ENCODE data around the gene CIC.

The CIC gene

DNA sequence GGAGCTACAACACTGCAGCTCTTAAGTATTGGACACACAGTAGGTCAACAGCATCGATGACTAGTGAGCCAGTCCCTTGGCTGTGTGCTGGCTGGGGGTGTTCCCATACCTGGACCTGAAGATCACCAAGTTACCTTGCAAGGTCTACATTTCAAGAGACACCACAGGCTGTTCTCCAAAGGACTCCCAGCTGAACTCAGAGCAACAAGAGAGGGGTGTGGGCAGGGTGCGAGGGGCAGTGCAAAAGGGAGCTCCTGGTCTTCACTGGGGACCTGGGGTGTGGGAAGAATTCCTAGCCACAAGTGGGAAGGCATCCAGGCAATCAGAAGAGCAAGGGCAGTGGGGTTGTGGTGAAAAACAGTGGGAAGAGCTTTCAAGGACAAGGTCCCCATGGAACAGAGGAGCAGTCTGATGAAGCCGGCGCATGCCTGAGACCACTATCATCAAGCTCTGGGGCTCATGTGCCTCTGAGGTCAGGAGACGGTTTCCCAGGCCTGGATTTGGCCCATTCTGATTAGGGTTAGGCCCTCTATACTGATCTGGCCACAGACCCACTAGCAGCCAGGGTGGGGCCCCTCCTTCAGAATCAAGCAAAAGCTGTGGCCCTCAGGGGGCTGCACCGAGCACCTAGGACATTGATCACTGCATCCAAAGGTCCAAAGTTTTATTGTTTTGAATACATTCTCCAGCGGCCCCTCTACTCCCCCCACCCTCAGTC lies 22.0 kb upstream of the CIC start:
- H3K9ac ChIP-seq (ENCODE audit: insufficient read length) = no peak overlapping the region

GRCh38 chr19:42247640-42248199 lies 21.3 kb upstream of the CIC start:
- H3K27ac ChIP-seq = peak overlapping the region; percentile 80
- no peak overlapping the region for H3K9ac ChIP-seq (ENCODE audit: insufficient read length)
- H3K4me3 ChIP-seq = no peak overlapping the region
- H3K9me3 ChIP-seq (ENCODE audit: low read depth, low read length) = no peaks in the 10 kb centered on the region
- DNase-seq (ENCODE audit: low read depth, low spot score) = no peak
- peaks cover 18% of the 10 kb centered on the region for H3K36me3 ChIP-seq (ENCODE audit: insufficient read depth, low read length)
- TF ChIP-seq FOXP2 (optimal IDR thresholded peaks at IDR 0.05; ENCODE audit: control extremely low read depth, extremely low read length, insufficient read depth) = no peak
- TF ChIP-seq POLR2AphosphoS5 (IDR thresholded peaks at IDR 0.05; ENCODE audit: borderline replicate concordance, low read depth, low read length) = no peak; the same call in 1 of the 2 replicates
- no peak for TF ChIP-seq EZH2 (IDR thresholded peaks at IDR 0.05)

More for the DNA sequence above, 22.0 kb upstream of the CIC start:
- no peak for DNase-seq (ENCODE audit: low read depth, low spot score)
- Histone ChIP-seq H3K36me3 (ENCODE audit: insufficient read depth, low read length) (peaks cover 18% of the 10 kb centered on the region), H3K27ac (peak overlapping the region; percentile 83), H3K9me3 (ENCODE audit: low read depth, low read length) (no peaks in the 10 kb centered on the region), H3K4me3 (no peak overlapping the region)
- peak; percentile 14 for TF ChIP-seq POLR2AphosphoS5 (IDR thresholded peaks at IDR 0.05; ENCODE audit: borderline replicate concordance, low read depth, low read length)
- no peak for TF ChIP-seq EZH2 (IDR thresholded peaks at IDR 0.05)

DNA sequence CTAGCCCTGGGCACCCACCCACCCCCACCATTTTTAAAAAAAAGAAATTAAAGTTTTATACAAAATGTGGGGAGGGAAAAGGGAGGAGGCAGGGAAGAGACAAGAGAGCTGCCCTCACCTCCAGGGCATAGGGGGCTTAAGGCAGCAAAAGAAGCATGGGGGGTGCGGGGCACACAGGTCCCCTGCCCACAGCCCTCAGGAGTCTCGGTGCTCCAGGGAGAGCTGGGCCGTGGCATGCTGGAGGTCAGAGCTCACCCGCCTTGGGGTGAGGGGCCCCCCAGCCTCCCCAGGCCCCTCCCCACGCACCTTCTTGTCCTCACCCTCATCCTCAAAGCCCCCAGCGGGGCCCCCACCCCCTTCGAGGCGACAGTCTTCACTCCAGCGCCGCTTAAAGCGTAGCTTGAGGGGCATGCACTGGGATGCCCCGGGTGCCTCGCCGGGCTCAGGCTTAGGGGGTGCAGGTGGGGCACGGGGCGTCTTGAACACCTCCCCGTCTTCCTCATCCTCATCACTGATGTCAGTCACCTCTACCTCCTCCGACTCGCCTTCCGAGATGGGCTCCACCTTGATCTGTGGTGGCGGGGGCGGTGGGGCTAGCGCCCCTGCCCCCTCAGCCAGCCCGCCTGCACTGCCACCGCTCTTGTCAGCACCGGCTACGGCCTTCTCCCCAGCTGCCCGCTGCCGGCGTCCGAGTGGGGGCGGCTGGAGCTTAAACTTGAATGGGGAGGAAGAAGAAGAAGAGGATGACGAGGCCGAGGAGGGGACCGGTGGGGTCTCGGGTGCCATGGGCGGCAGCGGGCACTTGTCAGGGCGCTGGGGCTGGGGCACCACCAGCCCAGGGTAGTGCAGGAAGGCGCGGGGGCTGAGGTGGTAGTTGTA lies 20.5 kb upstream of the CIC start:
- H3K4me3 ChIP-seq = no peak overlapping the region
- peak overlapping the region; percentile 80 for H3K27ac ChIP-seq
- H3K9ac ChIP-seq (ENCODE audit: insufficient read length) = no peak overlapping the region
- no peaks in the 10 kb centered on the region for H3K9me3 ChIP-seq (ENCODE audit: low read depth, low read length)
- no peak for TF ChIP-seq FOXP2 (optimal IDR thresholded peaks at IDR 0.05; ENCODE audit: control extremely low read depth, extremely low read length, insufficient read depth)
- TF ChIP-seq POLR2AphosphoS5 (IDR thresholded peaks at IDR 0.05; ENCODE audit: borderline replicate concordance, low read depth, low read length) = peak; percentile 60
- TF ChIP-seq EZH2 (IDR thresholded peaks at IDR 0.05) = no peak
- peaks cover 18% of the 10 kb centered on the region for H3K36me3 ChIP-seq (ENCODE audit: insufficient read depth, low read length)
- DNase-seq (ENCODE audit: low read depth, low spot score) = no peak

- no peak overlapping the region for H3K9ac ChIP-seq (ENCODE audit: insufficient read length)
- peak overlapping the region; percentile 81 for H3K27ac ChIP-seq
- H3K36me3 ChIP-seq (ENCODE audit: insufficient read depth, low read length) = peaks cover 18% of the 10 kb centered on the region
- no peak overlapping the region for H3K4me3 ChIP-seq
- no peak for DNase-seq (ENCODE audit: low read depth, low spot score)
- no peaks in the 10 kb centered on the region for H3K9me3 ChIP-seq (ENCODE audit: low read depth, low read length)
- TF ChIP-seq EZH2 (IDR thresholded peaks at IDR 0.05) = no peak
- no peak for TF ChIP-seq FOXP2 (optimal IDR thresholded peaks at IDR 0.05; ENCODE audit: control extremely low read depth, extremely low read length, insufficient read depth)
- no peak; the same call in 1 of the 2 replicates for TF ChIP-seq POLR2AphosphoS5 (IDR thresholded peaks at IDR 0.05; ENCODE audit: borderline replicate concordance, low read depth, low read length)
Observed at GRCh38 chr19:42249149-42249750, 19.8 kb upstream of the CIC start.

- no peak for TF ChIP-seq EZH2 (IDR thresholded peaks at IDR 0.05)
- TF ChIP-seq FOXP2 (optimal IDR thresholded peaks at IDR 0.05; ENCODE audit: control extremely low read depth, extremely low read length, insufficient read depth) = no peak
- no peak for TF ChIP-seq POLR2AphosphoS5 (IDR thresholded peaks at IDR 0.05; ENCODE audit: borderline replicate concordance, low read depth, low read length)
- H3K9me3 ChIP-seq (ENCODE audit: low read depth, low read length) = no peaks in the 10 kb centered on the region
- no peak overlapping the region for H3K9ac ChIP-seq (ENCODE audit: insufficient read length)
- peak overlapping the region; percentile 81 for H3K27ac ChIP-seq
- no peak for DNase-seq (ENCODE audit: low read depth, low spot score)
- peaks cover 18% of the 10 kb centered on the region for H3K36me3 ChIP-seq (ENCODE audit: insufficient read depth, low read length)
- H3K4me3 ChIP-seq = no peak overlapping the region
Observed at GRCh38 chr19:42249769-42250168, 19.3 kb upstream of the CIC start.

DNA sequence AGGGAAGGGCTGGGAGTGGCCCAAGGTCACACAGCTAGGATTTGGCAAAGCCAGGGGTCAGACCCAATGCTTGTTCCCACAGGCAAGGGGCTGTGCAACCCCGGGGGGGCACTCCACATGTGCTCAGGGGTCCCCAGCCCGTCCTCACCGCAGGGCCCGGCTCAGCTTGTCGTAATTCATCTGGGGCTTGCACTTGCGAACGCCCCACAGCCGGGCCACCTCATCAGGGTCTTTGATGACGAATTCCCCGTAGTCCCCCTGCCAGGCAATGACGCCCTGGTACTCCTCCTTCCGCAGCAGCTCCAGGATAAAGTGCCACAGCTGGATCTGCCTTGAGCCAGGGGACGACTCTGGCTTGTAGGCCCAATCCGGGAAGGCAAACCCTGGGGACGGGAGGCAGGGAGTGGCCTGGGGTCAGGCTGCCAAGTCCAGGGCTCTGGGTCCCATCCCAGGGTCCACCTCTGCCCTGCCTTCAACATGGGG lies 18.8 kb upstream of the CIC start:
- Histone ChIP-seq H3K27ac (peak overlapping the region; percentile 81), H3K9ac (ENCODE audit: insufficient read length) (peak overlapping the region; percentile 19)
- no peak for DNase-seq (ENCODE audit: low read depth, low spot score)

GRCh38 chr19:42250666-42251531 lies 18.2 kb upstream of the CIC start:
- TF ChIP-seq FOXP2 (optimal IDR thresholded peaks at IDR 0.05; ENCODE audit: control extremely low read depth, extremely low read length, insufficient read depth) (no peak), EZH2 (IDR thresholded peaks at IDR 0.05) (no peak), POLR2AphosphoS5 (IDR thresholded peaks at IDR 0.05; ENCODE audit: borderline replicate concordance, low read depth, low read length) (peak; percentile 35; the same call in 1 of the 2 replicates)
- Histone ChIP-seq H3K4me3 (peak overlapping the region; percentile 98), H3K36me3 (ENCODE audit: insufficient read depth, low read length) (peaks cover 18% of the 10 kb centered on the region), H3K27ac (peak overlapping the region; percentile 81), H3K9me3 (ENCODE audit: low read depth, low read length) (no peaks in the 10 kb centered on the region), H3K9ac (ENCODE audit: insufficient read length) (peak overlapping the region; percentile 19)
- DNase-seq (ENCODE audit: low read depth, low spot score) = no peak

More for the DNA sequence above, 18.8 kb upstream of the CIC start:
- peak overlapping the region; percentile 72 for H3K4me3 ChIP-seq
- no peaks in the 10 kb centered on the region for H3K9me3 ChIP-seq (ENCODE audit: low read depth, low read length)
- TF ChIP-seq EZH2 (IDR thresholded peaks at IDR 0.05) (no peak), FOXP2 (optimal IDR thresholded peaks at IDR 0.05; ENCODE audit: control extremely low read depth, extremely low read length, insufficient read depth) (no peak)
- H3K36me3 ChIP-seq (ENCODE audit: insufficient read depth, low read length) = peaks cover 18% of the 10 kb centered on the region
